Measurements from ENCODE around the gene IRGQ.
"Not testable (repeated sequence)": the region's sequence is repeated elsewhere in the genome, so short reads cannot be mapped to it uniquely, and the experiment has no call there.

IRGQ gene

GRCh38 chr19:43569657-43570056, 26.3 kb downstream of the IRGQ start:
- no peak for DNase-seq

GRCh38 chr19:43564800-43565199, 31.1 kb downstream of the IRGQ start:
- DNase-seq: no peak

- no peak for DNase-seq
Observed at GRCh38 chr19:43563816-43564457, 32.0 kb downstream of the IRGQ start.

GRCh38 chr19:43562698-43563241, 33.2 kb downstream of the IRGQ start:
- peak; percentile 89 for DNase-seq

- no peak for DNase-seq
Observed at GRCh38 chr19:43562226-43562697, 33.7 kb downstream of the IRGQ start.

GRCh38 chr19:43561139-43561970, 34.6 kb downstream of the IRGQ start:
- no peak for DNase-seq

GRCh38 chr19:43560687-43561086, 35.2 kb downstream of the IRGQ start:
- DNase-seq: no peak

GRCh38 chr19:43555185-43555770, 40.7 kb downstream of the IRGQ start:
- DNase-seq: peak; percentile 67

- DNase-seq: no peak
Observed at GRCh38 chr19:43554317-43554895, 41.5 kb downstream of the IRGQ start.

GRCh38 chr19:43553656-43554055, 42.3 kb downstream of the IRGQ start:
- no peak for DNase-seq

- DNase-seq: no peak
Observed at GRCh38 chr19:43552616-43553015, 43.3 kb downstream of the IRGQ start.

- no peak for DNase-seq
Observed at GRCh38 chr19:43552198-43552450, 43.8 kb downstream of the IRGQ start.

GRCh38 chr19:43551399-43552197, 44.3 kb downstream of the IRGQ start:
- DNase-seq: no peak

GRCh38 chr19:43548706-43549105, 47.2 kb downstream of the IRGQ start:
- DNase-seq: no peak

- DNase-seq: not testable (repeated sequence)
Observed at GRCh38 chr19:43547926-43548325, 48.0 kb downstream of the IRGQ start.

- no peak for DNase-seq
Observed at GRCh38 chr19:43546581-43546980, 49.4 kb downstream of the IRGQ start.

GRCh38 chr19:43545981-43546380, 50.0 kb downstream of the IRGQ start:
- DNase-seq: no peak

- no peak for DNase-seq
Observed at GRCh38 chr19:43545276-43545675, 50.7 kb downstream of the IRGQ start.

GRCh38 chr19:43544077-43544476, 51.9 kb downstream of the IRGQ start:
- no peak for DNase-seq

GRCh38 chr19:43541920-43542650, 53.8 kb downstream of the IRGQ start:
- no peak for DNase-seq

- DNase-seq: no peak
Observed at GRCh38 chr19:43540381-43540780, 55.6 kb downstream of the IRGQ start.

GRCh38 chr19:43538922-43539321, 57.0 kb downstream of the IRGQ start:
- DNase-seq: no peak
